NCI-H1092 (cell line): Measurements from ENCODE around the gene PEAK1.

Experiments used
- DNase-seq: peaks from one replicate; lab custom pipeline; 2025; lab: John Stamatoyannopoulos, UW

The PEAK1 gene, protein sequence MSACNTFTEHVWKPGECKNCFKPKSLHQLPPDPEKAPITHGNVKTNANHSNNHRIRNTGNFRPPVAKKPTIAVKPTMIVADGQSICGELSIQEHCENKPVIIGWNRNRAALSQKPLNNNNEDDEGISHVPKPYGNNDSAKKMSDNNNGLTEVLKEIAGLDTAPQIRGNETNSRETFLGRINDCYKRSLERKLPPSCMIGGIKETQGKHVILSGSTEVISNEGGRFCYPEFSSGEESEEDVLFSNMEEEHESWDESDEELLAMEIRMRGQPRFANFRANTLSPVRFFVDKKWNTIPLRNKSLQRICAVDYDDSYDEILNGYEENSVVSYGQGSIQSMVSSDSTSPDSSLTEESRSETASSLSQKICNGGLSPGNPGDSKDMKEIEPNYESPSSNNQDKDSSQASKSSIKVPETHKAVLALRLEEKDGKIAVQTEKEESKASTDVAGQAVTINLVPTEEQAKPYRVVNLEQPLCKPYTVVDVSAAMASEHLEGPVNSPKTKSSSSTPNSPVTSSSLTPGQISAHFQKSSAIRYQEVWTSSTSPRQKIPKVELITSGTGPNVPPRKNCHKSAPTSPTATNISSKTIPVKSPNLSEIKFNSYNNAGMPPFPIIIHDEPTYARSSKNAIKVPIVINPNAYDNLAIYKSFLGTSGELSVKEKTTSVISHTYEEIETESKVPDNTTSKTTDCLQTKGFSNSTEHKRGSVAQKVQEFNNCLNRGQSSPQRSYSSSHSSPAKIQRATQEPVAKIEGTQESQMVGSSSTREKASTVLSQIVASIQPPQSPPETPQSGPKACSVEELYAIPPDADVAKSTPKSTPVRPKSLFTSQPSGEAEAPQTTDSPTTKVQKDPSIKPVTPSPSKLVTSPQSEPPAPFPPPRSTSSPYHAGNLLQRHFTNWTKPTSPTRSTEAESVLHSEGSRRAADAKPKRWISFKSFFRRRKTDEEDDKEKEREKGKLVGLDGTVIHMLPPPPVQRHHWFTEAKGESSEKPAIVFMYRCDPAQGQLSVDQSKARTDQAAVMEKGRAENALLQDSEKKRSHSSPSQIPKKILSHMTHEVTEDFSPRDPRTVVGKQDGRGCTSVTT (N-terminal part only)

DNA sequence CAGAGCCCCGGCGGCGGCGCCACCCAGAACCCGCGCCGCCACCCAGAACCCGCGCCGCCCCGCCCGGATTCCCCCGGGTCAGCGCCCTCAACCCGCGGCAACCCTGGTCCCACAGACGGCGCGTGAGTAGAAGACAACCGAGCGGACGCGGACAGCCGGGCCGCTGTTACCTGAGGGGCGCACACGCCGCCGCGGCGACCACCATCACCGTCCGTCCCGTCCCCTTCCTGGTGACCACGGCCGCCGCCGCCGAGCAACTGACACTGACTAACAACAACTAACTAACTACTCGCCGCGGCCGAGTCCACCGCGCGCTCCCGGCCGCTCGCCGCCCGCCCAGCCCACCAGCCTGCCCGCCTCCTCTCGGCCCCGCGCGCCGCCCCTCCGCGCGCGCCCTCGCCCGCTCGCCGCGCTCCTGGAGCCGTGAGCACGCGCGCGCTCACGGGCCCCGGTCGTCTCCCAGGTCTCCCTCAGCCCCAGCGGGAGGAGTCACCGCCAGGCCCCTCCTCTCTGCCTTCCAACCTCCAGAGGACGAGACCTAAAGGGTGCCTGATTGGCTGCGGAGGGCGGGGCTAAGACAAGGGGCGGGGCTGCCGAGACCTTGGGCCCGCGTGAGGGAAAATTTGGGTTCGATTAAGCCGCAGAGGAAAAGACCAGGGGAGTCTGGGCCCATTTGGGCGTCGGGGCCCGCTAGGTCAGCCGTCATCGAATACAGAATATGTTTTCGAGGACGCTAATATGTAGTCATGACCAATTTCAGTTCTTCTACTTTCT lies at the start of gene PEAK1:
TSS of gene PEAK1 (minus strand) at position 269 of the 774 bp plus-strand sequence. CDS start 238,178 bp downstream, outside the sequence.
- DNase-seq: peak; percentile 96

DNA sequence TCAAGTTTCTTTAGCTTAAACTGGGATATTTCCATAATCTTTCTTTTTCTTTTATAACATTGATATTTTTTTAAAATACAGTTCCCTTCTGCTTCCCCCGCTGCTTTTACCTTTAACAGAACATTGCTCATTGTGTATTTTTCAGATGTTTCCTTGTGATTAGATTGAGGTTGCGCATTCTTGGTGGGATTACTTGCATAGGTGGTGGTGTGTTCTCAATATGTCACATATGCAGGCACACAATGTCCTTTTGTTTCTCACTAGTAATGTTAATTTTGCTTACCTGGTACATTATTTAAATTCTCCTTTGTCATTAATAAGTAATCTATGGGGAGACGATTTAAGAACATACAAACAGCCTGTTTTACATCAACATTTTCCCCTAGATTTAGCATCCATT lies 49.0 kb upstream of the PEAK1 start:
- DNase-seq: no peak

- DNase-seq: no peak
Observed at GRCh38 chr15:77466521-77466920, 46.6 kb upstream of the PEAK1 start.

- no peak for DNase-seq
Observed at GRCh38 chr15:77464129-77464865, 44.4 kb upstream of the PEAK1 start.

DNA sequence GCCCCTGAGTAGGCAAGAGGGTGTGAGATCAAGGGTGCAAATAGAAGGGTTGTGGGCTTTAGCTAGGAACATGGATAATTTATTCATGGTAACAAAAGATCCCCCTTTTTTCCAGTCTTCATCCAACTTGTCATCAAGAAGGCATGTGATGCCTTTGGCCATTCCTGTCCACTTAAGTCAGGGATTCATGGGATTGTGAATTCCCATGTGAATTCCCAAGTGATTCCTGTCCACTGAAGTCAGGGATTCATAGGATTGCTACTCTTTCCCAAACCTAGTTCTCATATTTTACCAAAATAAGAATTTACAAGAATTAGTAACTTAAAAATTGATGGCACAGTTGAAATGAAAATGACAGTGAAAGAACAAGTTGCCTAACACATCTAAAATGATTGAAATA lies 41.6 kb upstream of the PEAK1 start:
- no peak for DNase-seq

GRCh38 chr15:77459031-77459430 lies 39.1 kb upstream of the PEAK1 start:
- DNase-seq: no peak

DNA sequence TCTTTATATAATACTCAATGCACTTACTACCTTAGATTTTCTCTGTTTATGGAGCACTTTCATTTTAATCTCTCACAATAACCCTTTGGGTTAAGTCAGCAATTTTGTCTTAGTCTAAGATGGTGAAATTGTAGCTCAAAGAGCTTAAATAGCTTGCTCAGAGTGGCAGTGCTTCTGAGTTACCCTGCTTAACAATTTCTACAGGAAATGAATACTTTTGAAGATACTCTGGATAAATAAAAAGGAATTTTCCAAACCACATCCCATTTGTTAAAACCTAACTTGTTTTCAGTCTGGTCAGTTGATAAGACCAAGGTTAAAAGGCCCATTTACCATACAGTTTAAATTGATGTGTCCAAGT lies 38.0 kb upstream of the PEAK1 start:
- DNase-seq: no peak

GRCh38 chr15:77457191-77457904 lies 37.4 kb upstream of the PEAK1 start:
- no peak for DNase-seq

DNA sequence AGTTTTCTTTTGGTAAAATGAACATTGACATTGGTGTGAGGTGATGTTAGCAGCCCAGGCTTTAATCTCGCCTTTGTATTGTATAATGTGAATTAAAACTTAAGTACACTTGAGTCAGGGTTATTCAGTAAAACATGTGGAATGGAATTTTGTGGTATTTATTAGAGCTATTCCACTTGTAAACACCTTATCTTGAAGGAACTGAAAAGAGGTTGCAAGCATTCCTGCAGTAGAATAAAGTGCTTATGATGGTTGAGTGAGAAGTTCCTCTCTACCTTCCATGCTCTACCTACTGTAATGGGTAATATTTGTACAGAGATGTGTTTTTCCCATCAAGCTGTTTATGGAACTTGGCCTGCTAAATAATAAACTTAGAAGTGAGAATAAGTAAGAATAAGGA lies 36.8 kb upstream of the PEAK1 start:
- DNase-seq: no peak

- no peak for DNase-seq
Observed at GRCh38 chr15:77455696-77456321, 35.9 kb upstream of the PEAK1 start.

GRCh38 chr15:77454951-77455350 lies 35.0 kb upstream of the PEAK1 start:
- DNase-seq: no peak

DNA sequence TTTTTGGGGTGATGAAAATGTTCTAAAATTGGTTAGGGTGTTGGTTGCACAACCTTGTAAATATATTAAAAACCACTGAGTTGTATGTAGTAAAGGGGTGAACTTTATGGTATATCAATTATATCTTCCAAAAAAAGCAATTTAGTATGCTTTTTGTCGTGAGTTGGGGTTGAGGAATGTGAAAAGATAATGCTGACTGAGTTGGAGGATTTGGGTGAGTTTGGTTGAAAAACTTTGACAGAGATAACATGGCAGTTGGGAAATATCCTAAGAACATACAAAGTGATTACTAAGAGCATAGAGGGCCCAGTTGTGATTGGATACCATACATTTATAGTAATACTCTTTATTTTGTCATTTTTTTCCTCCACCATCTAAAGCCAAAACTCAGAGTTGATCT lies 34.4 kb upstream of the PEAK1 start:
- no peak for DNase-seq

GRCh38 chr15:77446840-77447390 lies 27.0 kb upstream of the PEAK1 start:
- no peak for DNase-seq

GRCh38 chr15:77440378-77440999 lies 20.6 kb upstream of the PEAK1 start:
- DNase-seq: no peak

DNA sequence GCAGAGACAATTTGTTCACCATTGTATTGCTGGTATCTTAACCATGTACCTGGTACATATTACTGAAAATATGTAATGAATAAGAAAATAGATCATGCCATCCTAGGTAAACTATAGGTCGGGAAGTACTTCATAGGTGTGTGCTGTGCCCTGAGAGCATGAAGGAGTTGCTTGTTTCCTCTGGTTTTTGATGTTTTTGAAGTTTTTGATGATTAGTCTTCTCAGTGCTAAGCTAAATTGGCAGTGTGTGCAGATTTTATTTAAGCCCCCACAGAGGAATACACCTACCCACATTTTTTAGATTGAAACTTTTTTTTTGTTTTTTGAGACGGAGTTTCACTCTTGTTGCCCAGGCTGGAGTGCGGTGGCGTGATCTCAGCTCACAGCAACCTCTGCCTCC lies 17.4 kb upstream of the PEAK1 start:
- DNase-seq: no peak

GRCh38 chr15:77436822-77437221 lies 16.9 kb upstream of the PEAK1 start:
- no peak for DNase-seq

- DNase-seq: no peak
Observed at GRCh38 chr15:77430652-77431051, 10.7 kb upstream of the PEAK1 start.

- DNase-seq: no peak
Observed at GRCh38 chr15:77430213-77430612, 10.3 kb upstream of the PEAK1 start.

DNA sequence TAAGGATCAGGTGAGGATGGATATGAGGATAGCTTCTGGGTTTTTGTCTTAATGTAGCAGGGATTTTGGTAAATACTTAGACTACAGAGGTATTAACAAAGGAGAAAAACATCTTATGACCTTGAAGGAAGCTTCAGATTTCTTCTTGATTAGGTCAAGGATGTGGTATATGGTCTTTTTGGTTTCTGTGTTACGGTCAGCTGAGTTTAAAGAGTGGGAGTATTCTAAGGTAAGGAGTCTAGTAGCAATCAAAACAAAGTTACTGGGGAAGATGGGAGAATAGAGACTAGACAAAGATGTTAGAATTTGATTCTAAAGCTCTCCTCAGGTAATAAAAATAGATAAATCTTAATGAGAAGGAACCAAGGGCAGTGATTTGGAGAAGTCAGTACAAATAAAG lies 7.0 kb upstream of the PEAK1 start:
- no peak for DNase-seq
